ENCODE results near the gene FCRL3.
"Not testable (repeated sequence)": the region's sequence is repeated elsewhere in the genome, so short reads cannot be mapped to it uniquely, and the experiment has no call there.

FCRL3 gene

GRCh38 chr1:157700732-157701131 lies at the start of gene FCRL3:
Gene FCRL3 (minus strand): TSS chr1:157700769. CDS start chr1:157700489, 280 bp downstream.
- no peak for DNase-seq (ENCODE audit: low read depth)

- no peak for DNase-seq (ENCODE audit: low read depth)
These were observed 47.8 kb upstream of the FCRL3 start for GRCh38 chr1:157748262-157748817.

GRCh38 chr1:157739229-157739901 lies 38.8 kb upstream of the FCRL3 start:
- no peak for DNase-seq (ENCODE audit: low read depth)

GRCh38 chr1:157735991-157736390 lies 35.4 kb upstream of the FCRL3 start:
- DNase-seq (ENCODE audit: low read depth): not testable (repeated sequence)

GRCh38 chr1:157734321-157734720 lies 33.8 kb upstream of the FCRL3 start:
- DNase-seq (ENCODE audit: low read depth): no peak

- DNase-seq (ENCODE audit: low read depth): no peak
These were observed 32.2 kb upstream of the FCRL3 start for GRCh38 chr1:157732755-157733154.

- no peak for DNase-seq (ENCODE audit: low read depth)
These were observed 24.6 kb upstream of the FCRL3 start for GRCh38 chr1:157725221-157725577.

GRCh38 chr1:157724537-157725220 lies 24.1 kb upstream of the FCRL3 start:
- DNase-seq (ENCODE audit: low read depth): no peak

GRCh38 chr1:157723157-157723556 lies 22.6 kb upstream of the FCRL3 start:
- DNase-seq (ENCODE audit: low read depth): no peak

GRCh38 chr1:157721985-157722384 lies 21.4 kb upstream of the FCRL3 start:
- no peak for DNase-seq (ENCODE audit: low read depth)

- no peak for DNase-seq (ENCODE audit: low read depth)
These were observed 15.2 kb upstream of the FCRL3 start for GRCh38 chr1:157715736-157716135.

- DNase-seq (ENCODE audit: low read depth): no peak
These were observed 11.2 kb upstream of the FCRL3 start for GRCh38 chr1:157711802-157712201.

- DNase-seq (ENCODE audit: low read depth): no peak
These were observed 4.3 kb upstream of the FCRL3 start for GRCh38 chr1:157704878-157705277.

GRCh38 chr1:157703981-157704380 lies 3.4 kb upstream of the FCRL3 start:
- DNase-seq (ENCODE audit: low read depth): no peak

GRCh38 chr1:157702308-157702825 lies 1.8 kb upstream of the FCRL3 start:
- DNase-seq (ENCODE audit: low read depth): no peak

GRCh38 chr1:157700305-157700704 lies 264 bp downstream of the FCRL3 start:
- DNase-seq (ENCODE audit: low read depth): no peak

- no peak for DNase-seq (ENCODE audit: low read depth)
These were observed 2.6 kb downstream of the FCRL3 start for GRCh38 chr1:157697781-157698569.

GRCh38 chr1:157696966-157697628 lies 3.5 kb downstream of the FCRL3 start:
- no peak for DNase-seq (ENCODE audit: low read depth)

- DNase-seq (ENCODE audit: low read depth): no peak
These were observed 5.2 kb downstream of the FCRL3 start for GRCh38 chr1:157695417-157695816.

GRCh38 chr1:157691285-157691920 lies 9.2 kb downstream of the FCRL3 start:
- DNase-seq (ENCODE audit: low read depth): no peak

- no peak for DNase-seq (ENCODE audit: low read depth)
These were observed 17.7 kb downstream of the FCRL3 start for GRCh38 chr1:157682710-157683437.

All from HS-27A (cell line).